ENCODE results near the gene PARP4. TPM values are rescaled to one million over a fixed set of nuclear protein-coding genes. Genes with fewer than 3 reads are reported as not detected.

The PARP4 gene
- polyA plus RNA-seq, 1 donor from 2014 or later = 0.76 TPM

GRCh38 chr13:24505256-24505655 lies 7.3 kb downstream of the PARP4 start:
- Histone ChIP-seq H4K20me1 (ENCODE audit: insufficient read depth) (no peaks in the 10 kb centered on the region), H3K4me2 (ENCODE audit: low read length) (no peak overlapping the region), H3K27ac (ENCODE audit: low read length) (no peak overlapping the region), H3K4me3 (ENCODE audit: low read length) (no peak overlapping the region), H3K9ac (ENCODE audit: low read length) (no peak overlapping the region), H3K27me3 (ENCODE audit: insufficient read depth, low read depth, low read length) (no peaks in the 10 kb centered on the region), H3F3A (ENCODE audit: insufficient read depth, low read length, poor library complexity, severe bottlenecking) (no peaks in the 10 kb centered on the region), H3K9me2 (ENCODE audit: insufficient read depth, low read length) (no peaks in the 10 kb centered on the region), H2AFZ (ENCODE audit: low read depth, low read length) (no peak overlapping the region), H3K36me3 (ENCODE audit: insufficient read depth, low read length) (no peaks in the 10 kb centered on the region), H3K9me3 (ENCODE audit: low read length) (no peaks in the 10 kb centered on the region), H3K79me2 (replicated peaks; ENCODE audit: insufficient read depth, low read length) (no peaks in the 10 kb centered on the region)
- TF ChIP-seq MXI1 (conservative IDR thresholded peaks at IDR 0.05; ENCODE audit: poor library complexity, severe bottlenecking) (no peak), EZH2 (IDR thresholded peaks at IDR 0.05; ENCODE audit: borderline replicate concordance, insufficient read depth, low read length, poor library complexity, severe bottlenecking) (no peak), SMC3 (conservative IDR thresholded peaks at IDR 0.05; ENCODE audit: poor library complexity) (no peak), TAF1 (IDR thresholded peaks at IDR 0.05; ENCODE audit: low read depth) (no peak), RAD21 (conservative IDR thresholded peaks at IDR 0.05) (no peak), EP300 (conservative IDR thresholded peaks at IDR 0.05; ENCODE audit: poor library complexity, severe bottlenecking) (no peak), REST (IDR thresholded peaks at IDR 0.05; ENCODE audit: borderline replicate concordance) (no peak), POLR2AphosphoS5 (IDR thresholded peaks at IDR 0.05) (no peak)
- TF ChIP-seq, protein P1, sequence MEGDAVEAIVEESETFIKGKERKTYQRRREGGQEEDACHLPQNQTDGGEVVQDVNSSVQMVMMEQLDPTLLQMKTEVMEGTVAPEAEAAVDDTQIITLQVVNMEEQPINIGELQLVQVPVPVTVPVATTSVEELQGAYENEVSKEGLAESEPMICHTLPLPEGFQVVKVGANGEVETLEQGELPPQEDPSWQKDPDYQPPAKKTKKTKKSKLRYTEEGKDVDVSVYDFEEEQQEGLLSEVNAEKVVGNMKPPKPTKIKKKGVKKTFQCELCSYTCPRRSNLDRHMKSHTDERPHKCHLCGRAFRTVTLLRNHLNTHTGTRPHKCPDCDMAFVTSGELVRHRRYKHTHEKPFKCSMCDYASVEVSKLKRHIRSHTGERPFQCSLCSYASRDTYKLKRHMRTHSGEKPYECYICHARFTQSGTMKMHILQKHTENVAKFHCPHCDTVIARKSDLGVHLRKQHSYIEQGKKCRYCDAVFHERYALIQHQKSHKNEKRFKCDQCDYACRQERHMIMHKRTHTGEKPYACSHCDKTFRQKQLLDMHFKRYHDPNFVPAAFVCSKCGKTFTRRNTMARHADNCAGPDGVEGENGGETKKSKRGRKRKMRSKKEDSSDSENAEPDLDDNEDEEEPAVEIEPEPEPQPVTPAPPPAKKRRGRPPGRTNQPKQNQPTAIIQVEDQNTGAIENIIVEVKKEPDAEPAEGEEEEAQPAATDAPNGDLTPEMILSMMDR (IDR thresholded peaks at IDR 0.05; ENCODE audit: poor library complexity, severe bottlenecking) = no peak

DNA sequence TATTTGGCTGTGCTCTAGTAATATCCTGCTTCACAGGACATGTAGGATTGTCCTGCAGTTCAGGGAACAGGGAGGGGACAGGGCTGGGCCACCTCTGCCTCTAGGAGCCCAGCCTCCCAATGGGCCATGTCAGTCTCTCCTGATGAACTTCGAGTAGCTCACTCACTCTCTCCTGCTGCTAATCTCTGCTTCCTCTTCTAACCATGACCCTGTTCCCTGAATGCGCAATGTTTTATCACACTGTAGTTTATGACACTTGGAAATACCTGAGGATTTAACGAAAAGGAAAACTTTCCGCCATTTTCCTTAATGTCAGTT lies 9.2 kb downstream of the PARP4 start:
- H3K27ac ChIP-seq (ENCODE audit: low read length) = no peak overlapping the region
- H3K9ac ChIP-seq (ENCODE audit: low read length) = no peak overlapping the region
- no peaks in the 10 kb centered on the region for H3K79me2 ChIP-seq (replicated peaks; ENCODE audit: insufficient read depth, low read length)

More for the DNA sequence above, 9.2 kb downstream of the PARP4 start:
- Histone ChIP-seq H2AFZ (ENCODE audit: low read depth, low read length) (no peak overlapping the region), H3F3A (ENCODE audit: insufficient read depth, low read length, poor library complexity, severe bottlenecking) (no peaks in the 10 kb centered on the region), H3K4me3 (ENCODE audit: low read length) (no peak overlapping the region), H3K36me3 (ENCODE audit: insufficient read depth, low read length) (no peaks in the 10 kb centered on the region), H4K20me1 (ENCODE audit: insufficient read depth) (no peaks in the 10 kb centered on the region), H3K4me2 (ENCODE audit: low read length) (no peak overlapping the region), H3K9me3 (ENCODE audit: low read length) (no peaks in the 10 kb centered on the region), H3K9me2 (ENCODE audit: insufficient read depth, low read length) (no peaks in the 10 kb centered on the region), H3K27me3 (ENCODE audit: insufficient read depth, low read depth, low read length) (no peaks in the 10 kb centered on the region)
- TF ChIP-seq MXI1 (conservative IDR thresholded peaks at IDR 0.05; ENCODE audit: poor library complexity, severe bottlenecking) = no peak
- TF ChIP-seq EZH2 (IDR thresholded peaks at IDR 0.05; ENCODE audit: borderline replicate concordance, insufficient read depth, low read length, poor library complexity, severe bottlenecking) = no peak
- no peak for TF ChIP-seq REST (IDR thresholded peaks at IDR 0.05; ENCODE audit: borderline replicate concordance)
- TF ChIP-seq, protein P1 (IDR thresholded peaks at IDR 0.05; ENCODE audit: poor library complexity, severe bottlenecking) = no peak
- TF ChIP-seq TAF1 (IDR thresholded peaks at IDR 0.05; ENCODE audit: low read depth) = no peak
- TF ChIP-seq RAD21 (conservative IDR thresholded peaks at IDR 0.05) = no peak
- TF ChIP-seq SMC3 (conservative IDR thresholded peaks at IDR 0.05; ENCODE audit: poor library complexity) = no peak
- no peak for TF ChIP-seq POLR2AphosphoS5 (IDR thresholded peaks at IDR 0.05)
- TF ChIP-seq EP300 (conservative IDR thresholded peaks at IDR 0.05; ENCODE audit: poor library complexity, severe bottlenecking) = no peak

Data from neural cell (in vitro differentiated cells).